ENCODE data around the gene SLC16A13. TPM values are rescaled to one million over a fixed set of nuclear protein-coding genes. Genes with fewer than 3 reads are reported as not detected.
A peak's percentile ranks its signal among the peaks of the same experiment; 100 is the strongest.

SLC16A13 gene
- total RNA-seq, 6 experiments from 2014 or later, result 14.7 to 66.4 (median 39.5) TPM

DNA sequence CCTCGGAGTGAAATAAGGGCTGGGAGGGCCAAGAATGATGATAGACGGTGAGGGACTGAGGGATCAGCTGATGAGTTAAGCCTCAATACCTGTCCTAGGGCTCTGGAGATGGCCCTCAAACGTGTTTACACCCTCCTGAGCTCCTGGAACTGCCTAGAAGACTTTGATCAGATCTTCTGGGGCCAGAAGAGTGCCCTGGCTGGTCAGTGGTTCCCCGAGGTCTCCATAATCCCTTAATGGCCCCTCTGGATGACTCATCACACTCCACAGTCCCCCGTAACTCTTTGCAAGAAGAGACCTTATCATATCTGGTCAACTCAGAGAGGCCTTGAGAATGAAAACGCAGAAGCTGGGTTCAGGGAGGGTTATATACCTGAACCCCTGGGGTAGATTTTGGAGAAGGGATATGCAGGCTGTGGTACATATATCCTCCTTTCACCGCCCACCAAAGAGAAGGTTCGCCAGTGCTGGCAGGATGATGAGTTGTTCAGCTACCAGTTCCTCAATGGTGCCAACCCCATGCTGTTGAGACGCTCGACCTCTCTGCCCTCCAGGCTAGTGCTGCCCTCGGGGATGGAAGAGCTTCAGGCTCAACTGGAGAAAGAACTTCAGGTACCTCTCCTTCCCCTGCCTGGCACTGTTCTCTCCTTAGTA, 36.8 kb upstream of the SLC16A13 start:
- ATAC-seq (no peak), DNase-seq (no peak)
- intact Hi-C loops (cut with DNase I), result loop anchor here in 1 of 2 donors (5.0 kb wide), 1 partner anchor 82 kb away; no protein-coding TSS in a partner anchor
- no peak overlapping the region for H3K4me3 ChIP-seq
- H3K36me3 ChIP-seq, result peaks cover 4 to 27% (median 12%) of the 10 kb centered on the region in 4 donors
- WGBS (ENCODE audit: insufficient coverage, low coverage, low lambda C conversion rate, missing lambda C conversion rate), result 84% methylated on average over 8 of the region's 11 CpGs
- H3K4me1 ChIP-seq, result peaks cover 0 to 9% (median 0%) of the 10 kb centered on the region in 4 donors
- TF ChIP-seq, protein P1, sequence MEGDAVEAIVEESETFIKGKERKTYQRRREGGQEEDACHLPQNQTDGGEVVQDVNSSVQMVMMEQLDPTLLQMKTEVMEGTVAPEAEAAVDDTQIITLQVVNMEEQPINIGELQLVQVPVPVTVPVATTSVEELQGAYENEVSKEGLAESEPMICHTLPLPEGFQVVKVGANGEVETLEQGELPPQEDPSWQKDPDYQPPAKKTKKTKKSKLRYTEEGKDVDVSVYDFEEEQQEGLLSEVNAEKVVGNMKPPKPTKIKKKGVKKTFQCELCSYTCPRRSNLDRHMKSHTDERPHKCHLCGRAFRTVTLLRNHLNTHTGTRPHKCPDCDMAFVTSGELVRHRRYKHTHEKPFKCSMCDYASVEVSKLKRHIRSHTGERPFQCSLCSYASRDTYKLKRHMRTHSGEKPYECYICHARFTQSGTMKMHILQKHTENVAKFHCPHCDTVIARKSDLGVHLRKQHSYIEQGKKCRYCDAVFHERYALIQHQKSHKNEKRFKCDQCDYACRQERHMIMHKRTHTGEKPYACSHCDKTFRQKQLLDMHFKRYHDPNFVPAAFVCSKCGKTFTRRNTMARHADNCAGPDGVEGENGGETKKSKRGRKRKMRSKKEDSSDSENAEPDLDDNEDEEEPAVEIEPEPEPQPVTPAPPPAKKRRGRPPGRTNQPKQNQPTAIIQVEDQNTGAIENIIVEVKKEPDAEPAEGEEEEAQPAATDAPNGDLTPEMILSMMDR (IDR thresholded peaks at IDR 0.05), result no peak
- no peak for TF ChIP-seq POLR2A (IDR thresholded peaks at IDR 0.05)
- no peaks in the 10 kb centered on the region for H3K9me3 ChIP-seq
- H3K27ac ChIP-seq, result no peak overlapping the region
- H3K27me3 ChIP-seq, result no peaks in the 10 kb centered on the region

DNA sequence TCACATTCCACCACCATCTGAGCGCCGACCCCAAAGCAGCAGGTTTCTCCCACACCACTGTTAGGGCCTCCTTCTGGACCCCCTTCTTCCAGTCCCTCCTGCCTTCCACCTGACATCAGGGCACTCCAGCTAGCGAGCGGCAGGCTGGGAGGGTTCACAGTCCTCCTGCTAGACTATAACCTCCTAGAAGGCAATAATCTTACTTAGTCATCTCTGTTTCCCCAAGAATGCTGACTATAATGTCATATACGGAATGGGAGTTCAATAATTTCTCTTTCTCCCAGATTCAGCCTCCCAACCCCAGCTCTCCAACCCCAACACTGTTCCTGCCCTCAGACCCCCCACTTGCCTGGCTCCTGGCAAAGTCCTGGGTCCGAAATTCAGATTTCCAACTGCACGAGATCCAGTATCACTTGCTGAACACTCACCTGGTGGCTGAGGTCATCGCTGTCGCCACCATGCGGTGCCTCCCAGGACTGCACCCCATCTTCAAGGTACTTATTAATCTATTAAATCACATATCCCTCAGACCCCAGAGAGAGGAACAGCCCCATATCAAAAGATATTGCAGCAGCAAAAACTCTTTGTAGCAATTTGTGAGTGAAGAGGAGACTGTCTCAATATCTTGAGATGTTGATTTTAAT, 34.4 kb upstream of the SLC16A13 start:
- ATAC-seq (no peak), DNase-seq (no peak)
- H3K9me3 ChIP-seq, result no peaks in the 10 kb centered on the region
- 71% methylated on average over 8 of the region's 10 CpGs for WGBS (ENCODE audit: insufficient coverage, low coverage, low lambda C conversion rate, missing lambda C conversion rate)
- TF ChIP-seq, protein P1 (IDR thresholded peaks at IDR 0.05), result peak; percentile 27 to 35 (median 34)
- no peak for TF ChIP-seq POLR2A (IDR thresholded peaks at IDR 0.05)
- no peaks in the 10 kb centered on the region for H3K27me3 ChIP-seq
- H3K4me3 ChIP-seq, result no peak overlapping the region
- intact Hi-C loops (cut with DNase I), result loop anchor here in 1 of 2 donors (10.0 kb wide), 2 partner anchors 87 to 337 kb away; no protein-coding TSS in a partner anchor
- H3K27ac ChIP-seq, result no peak overlapping the region
- H3K36me3 ChIP-seq, result peaks cover 4 to 27% (median 12%) of the 10 kb centered on the region in 4 donors
- H3K4me1 ChIP-seq, result no peaks in the 10 kb centered on the region

GRCh38 chr17:7002288-7003047, 33.3 kb upstream of the SLC16A13 start:
- intact Hi-C loops (cut with DNase I), result loop anchor here in 1 of 2 donors (10.0 kb wide), 2 partner anchors 88 to 338 kb away; no protein-coding TSS in a partner anchor
- DNase-seq (no peak), ATAC-seq (no peak)
- H3K4me1 ChIP-seq, result no peaks in the 10 kb centered on the region
- no peak for TF ChIP-seq POLR2A (IDR thresholded peaks at IDR 0.05)
- TF ChIP-seq, protein P1 (IDR thresholded peaks at IDR 0.05), result no peak
- WGBS (ENCODE audit: insufficient coverage, low coverage, low lambda C conversion rate, missing lambda C conversion rate), result 89% methylated on average over 5 of the region's 6 CpGs
- no peak overlapping the region for H3K4me3 ChIP-seq
- H3K9me3 ChIP-seq, result no peaks in the 10 kb centered on the region
- H3K27ac ChIP-seq, result no peak overlapping the region
- H3K36me3 ChIP-seq, result peaks cover 4 to 27% (median 12%) of the 10 kb centered on the region in 4 donors
- H3K27me3 ChIP-seq, result no peaks in the 10 kb centered on the region

DNA sequence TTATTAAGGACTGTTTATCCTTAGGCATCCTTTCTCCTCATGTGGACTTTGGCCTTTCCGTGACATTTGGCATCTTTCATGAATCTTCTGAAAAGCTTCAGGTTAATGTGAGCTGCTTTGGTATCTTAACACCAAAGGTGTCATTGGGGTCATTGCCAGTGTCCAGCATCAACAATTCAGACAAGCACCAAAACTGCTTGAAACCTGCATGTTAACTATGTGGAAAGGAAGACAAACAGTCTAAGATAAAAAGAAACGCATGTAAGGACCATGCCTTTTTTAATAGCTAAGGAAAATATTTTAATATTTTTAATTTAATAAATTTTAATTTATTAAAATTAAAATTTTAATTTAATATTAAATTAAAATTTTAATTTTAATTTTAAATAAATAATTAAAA, 32.1 kb upstream of the SLC16A13 start:
- Histone ChIP-seq H3K27me3 (no peaks in the 10 kb centered on the region), H3K4me1 (no peaks in the 10 kb centered on the region), H3K9me3 (no peaks in the 10 kb centered on the region), H3K36me3 (peaks cover 4 to 25% (median 12%) of the 10 kb centered on the region in 4 donors), H3K4me3 (no peak overlapping the region), H3K27ac (no peak overlapping the region)
- 72% methylated on average over 2 of the region's 2 CpGs for WGBS (ENCODE audit: insufficient coverage, low coverage, low lambda C conversion rate, missing lambda C conversion rate)
- ATAC-seq (no peak), DNase-seq (no peak)
- intact Hi-C loops (cut with DNase I), result loop anchor here in 1 of 2 donors (10.0 kb wide), 2 partner anchors 89 to 339 kb away; no protein-coding TSS in a partner anchor
- TF ChIP-seq POLR2A (IDR thresholded peaks at IDR 0.05), result no peak
- TF ChIP-seq, protein P1 (IDR thresholded peaks at IDR 0.05), result no peak

All from right lobe of liver (tissue), 6 donors.